ENCODE results near the gene KLHL22.

DNA sequence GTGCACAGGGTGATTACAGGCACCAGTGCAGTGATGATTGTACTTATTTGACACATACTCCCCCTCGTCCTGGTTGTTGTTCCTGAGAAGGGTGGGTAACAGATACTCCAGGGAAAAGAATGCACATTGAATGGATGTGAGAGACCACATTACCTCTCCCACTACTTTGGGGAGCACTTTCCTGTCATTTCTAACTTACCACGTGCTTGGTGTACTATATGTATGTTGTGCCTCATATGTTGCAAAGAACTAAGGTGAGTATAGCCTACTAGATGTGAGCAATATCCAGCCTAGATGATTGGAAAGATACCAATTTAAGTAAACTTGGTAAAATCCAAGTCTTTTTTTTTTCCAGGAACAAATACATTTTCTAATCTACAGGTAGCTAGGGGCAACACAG is 43.7 kb downstream of the KLHL22 start:
- TF ChIP-seq, protein P1, sequence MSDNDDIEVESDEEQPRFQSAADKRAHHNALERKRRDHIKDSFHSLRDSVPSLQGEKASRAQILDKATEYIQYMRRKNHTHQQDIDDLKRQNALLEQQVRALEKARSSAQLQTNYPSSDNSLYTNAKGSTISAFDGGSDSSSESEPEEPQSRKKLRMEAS (IDR thresholded peaks at IDR 0.05) = no peak
- TF ChIP-seq TEAD4 (IDR thresholded peaks at IDR 0.05) (no peak), REST (IDR thresholded peaks at IDR 0.05; ENCODE audit: low read depth) (no peak)
